HG03175 (cell line): ENCODE results near the gene HEXA.
"Not testable (repeated sequence)": the region's sequence is repeated elsewhere in the genome, so short reads cannot be mapped to it uniquely, and the experiment has no call there.

ENCODE experiments used
- ATAC-seq: cut with Tn5 transposase; IDR thresholded peaks from one replicate; pipeline ENCODE4 v1.9.1; 2021; ENCODE audit warnings: mild to moderate bottlenecking, moderate library complexity; ENCODE audit not compliant: unreplicated experiment

HEXA gene

GRCh38 chr15:72375846-72376581 lies at the start of gene HEXA:
Gene HEXA, minus strand, starts transcription at chr15:72376014. Its CDS starts 42 bp downstream, at chr15:72375972.
- ATAC-seq, result peak; percentile 80

- no peak for ATAC-seq
Observed at GRCh38 chr15:72423256-72423655, 47.4 kb upstream of the HEXA start.

- ATAC-seq, result no peak
Observed at GRCh38 chr15:72421484-72421883, 45.7 kb upstream of the HEXA start.

- ATAC-seq, result no peak
Observed at GRCh38 chr15:72420576-72420975, 44.8 kb upstream of the HEXA start.

GRCh38 chr15:72419768-72420167 lies 44.0 kb upstream of the HEXA start:
- ATAC-seq, result not testable (repeated sequence)

- no peak for ATAC-seq
Observed at GRCh38 chr15:72415304-72415703, 39.5 kb upstream of the HEXA start.

- not testable (repeated sequence) for ATAC-seq
Observed at GRCh38 chr15:72413337-72413736, 37.5 kb upstream of the HEXA start.

- ATAC-seq, result no peak
Observed at GRCh38 chr15:72411544-72411943, 35.7 kb upstream of the HEXA start.

GRCh38 chr15:72411111-72411510 lies 35.3 kb upstream of the HEXA start:
- no peak for ATAC-seq

- ATAC-seq, result no peak
Observed at GRCh38 chr15:72406936-72407335, 31.1 kb upstream of the HEXA start.

- ATAC-seq, result no peak
Observed at GRCh38 chr15:72404841-72405240, 29.0 kb upstream of the HEXA start.

- no peak for ATAC-seq
Observed at GRCh38 chr15:72404356-72404755, 28.5 kb upstream of the HEXA start.

GRCh38 chr15:72402726-72403125 lies 26.9 kb upstream of the HEXA start:
- ATAC-seq, result no peak

- no peak for ATAC-seq
Observed at GRCh38 chr15:72398648-72399047, 22.8 kb upstream of the HEXA start.

- ATAC-seq, result no peak
Observed at GRCh38 chr15:72397796-72398588, 22.2 kb upstream of the HEXA start, which contains the start of gene TMEM202. Gene TMEM202, plus strand, starts transcription at chr15:72398305. Its CDS starts 22 bp downstream, at chr15:72398327.

GRCh38 chr15:72396331-72396730 lies 20.5 kb upstream of the HEXA start:
- ATAC-seq, result not testable (repeated sequence)

GRCh38 chr15:72389231-72389630 lies 13.4 kb upstream of the HEXA start:
- ATAC-seq, result no peak

- ATAC-seq, result no peak
Observed at GRCh38 chr15:72387741-72388140, 11.9 kb upstream of the HEXA start.

GRCh38 chr15:72382146-72382545 lies 6.3 kb upstream of the HEXA start:
- ATAC-seq, result no peak

- no peak for ATAC-seq
Observed at GRCh38 chr15:72380743-72381142, 4.9 kb upstream of the HEXA start.

GRCh38 chr15:72379856-72380430 lies 4.1 kb upstream of the HEXA start:
- ATAC-seq, result no peak

GRCh38 chr15:72379106-72379505 lies 3.3 kb upstream of the HEXA start:
- ATAC-seq, result not testable (repeated sequence)
